Fibroblast of skin of right quadriceps (primary cell): ENCODE measurements around the gene ENTPD6.

Experiments
- DNase-seq: peaks from one replicate; pipeline ENCODE4 v3.0.0-alpha.2; 2013

Gene ENTPD6

DNA sequence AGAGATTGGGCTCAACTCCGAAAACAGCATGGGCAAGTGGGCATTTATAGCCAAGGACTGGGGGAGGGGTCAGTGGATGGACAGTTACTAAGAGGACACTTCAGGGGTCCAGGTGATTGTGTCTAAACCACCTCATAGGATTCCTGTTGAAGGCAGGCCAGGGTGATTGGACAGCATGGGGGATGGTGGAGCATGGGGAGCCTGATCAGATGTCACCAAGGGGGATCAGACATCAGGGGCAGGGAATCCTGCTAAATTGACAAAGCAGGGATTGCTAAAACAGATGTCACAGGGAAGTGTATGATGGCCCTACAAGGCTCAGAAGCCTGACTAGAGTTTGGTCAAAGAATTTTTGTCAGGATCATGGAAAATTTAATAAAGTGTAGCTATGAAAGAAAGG is 49.9 kb downstream of the ENTPD6 start:
- DNase-seq, result no peak

DNA sequence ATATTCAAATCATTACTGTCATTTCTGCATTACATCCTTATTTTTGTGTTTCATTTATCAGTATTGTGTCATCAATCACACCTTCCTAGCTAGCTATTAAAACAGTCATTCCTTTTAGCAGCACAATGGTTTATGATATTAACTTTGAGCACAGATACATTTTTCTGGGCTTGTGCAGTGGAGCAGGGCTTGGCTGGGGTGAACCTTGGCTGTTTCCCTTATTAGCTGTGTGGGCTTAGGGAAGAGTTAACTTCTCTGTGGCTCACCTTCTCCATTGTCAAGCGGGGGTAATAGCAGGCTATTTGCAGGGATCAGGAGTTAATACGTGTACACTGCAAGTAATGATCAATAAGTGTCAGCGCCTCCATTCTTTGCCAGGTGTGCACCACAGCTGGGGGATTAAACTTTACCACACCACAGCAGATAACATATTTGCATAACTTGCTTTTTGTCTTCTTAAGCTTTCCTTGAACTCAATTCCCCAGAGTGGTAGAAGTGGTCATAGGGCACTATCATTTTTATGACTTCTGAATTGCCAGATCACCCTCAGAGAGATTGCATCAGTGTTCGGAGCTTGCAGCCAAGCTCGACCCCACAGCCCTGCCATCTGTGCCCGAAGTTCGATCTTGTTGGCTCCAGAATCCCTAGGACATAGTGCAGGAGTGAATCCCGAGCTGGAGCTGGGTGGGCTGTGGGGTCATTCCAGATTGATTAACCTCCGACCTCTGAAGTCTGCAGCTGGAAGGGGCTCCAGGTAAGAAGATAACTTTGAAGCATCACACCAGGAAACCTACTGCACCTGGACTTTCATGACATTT is 50.9 kb downstream of the ENTPD6 start:
- DNase-seq, result no peak

DNA sequence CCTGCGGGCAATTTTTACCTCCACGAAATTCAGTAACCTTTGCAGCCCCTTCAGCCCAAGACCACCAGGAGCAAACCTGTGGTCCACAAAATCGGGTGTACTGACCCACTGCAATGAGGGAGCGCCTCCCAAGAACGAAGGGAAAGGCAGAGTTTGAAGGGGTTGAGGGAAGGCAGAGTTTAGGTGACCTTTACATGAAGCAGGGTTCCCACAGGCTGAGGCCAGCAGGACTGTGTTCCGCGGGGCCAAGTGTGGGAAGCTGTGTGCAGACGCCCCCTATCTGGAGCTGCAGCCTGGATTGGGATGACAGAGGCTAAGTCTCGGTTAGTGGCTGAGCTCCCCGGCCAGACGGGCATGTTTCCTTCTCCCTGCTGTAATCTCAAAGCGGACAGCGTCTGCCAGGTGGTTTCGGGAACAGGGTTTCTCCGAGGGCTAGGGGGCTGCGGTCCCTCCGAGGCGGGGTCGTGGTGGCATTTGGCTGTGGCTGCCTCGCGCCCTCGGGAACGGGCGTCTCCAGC is 51.5 kb downstream of the ENTPD6 start:
- peak; percentile 59 for DNase-seq

DNA sequence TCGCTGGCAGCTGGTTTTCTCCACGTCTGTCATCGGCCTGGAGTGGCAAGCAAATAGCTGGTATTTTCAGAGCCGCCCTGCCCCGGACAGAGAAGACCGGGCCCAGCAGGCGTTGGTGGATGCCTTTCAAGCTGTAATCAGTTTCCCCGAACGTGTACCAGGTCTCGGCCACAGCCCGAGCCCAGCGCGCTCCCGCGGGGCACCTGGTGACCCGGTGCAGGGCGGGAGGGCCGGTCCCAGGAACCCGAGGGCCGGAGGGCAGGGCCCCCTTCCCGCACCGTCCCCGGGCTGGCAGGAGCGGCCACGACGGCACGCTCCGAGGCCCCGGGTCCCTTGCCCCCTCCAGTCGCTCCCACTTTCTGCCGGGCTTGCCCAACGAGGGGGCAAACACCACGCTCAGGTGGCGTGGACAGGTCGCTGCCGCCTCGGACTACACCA is 52.0 kb downstream of the ENTPD6 start:
- DNase-seq, result no peak

DNA sequence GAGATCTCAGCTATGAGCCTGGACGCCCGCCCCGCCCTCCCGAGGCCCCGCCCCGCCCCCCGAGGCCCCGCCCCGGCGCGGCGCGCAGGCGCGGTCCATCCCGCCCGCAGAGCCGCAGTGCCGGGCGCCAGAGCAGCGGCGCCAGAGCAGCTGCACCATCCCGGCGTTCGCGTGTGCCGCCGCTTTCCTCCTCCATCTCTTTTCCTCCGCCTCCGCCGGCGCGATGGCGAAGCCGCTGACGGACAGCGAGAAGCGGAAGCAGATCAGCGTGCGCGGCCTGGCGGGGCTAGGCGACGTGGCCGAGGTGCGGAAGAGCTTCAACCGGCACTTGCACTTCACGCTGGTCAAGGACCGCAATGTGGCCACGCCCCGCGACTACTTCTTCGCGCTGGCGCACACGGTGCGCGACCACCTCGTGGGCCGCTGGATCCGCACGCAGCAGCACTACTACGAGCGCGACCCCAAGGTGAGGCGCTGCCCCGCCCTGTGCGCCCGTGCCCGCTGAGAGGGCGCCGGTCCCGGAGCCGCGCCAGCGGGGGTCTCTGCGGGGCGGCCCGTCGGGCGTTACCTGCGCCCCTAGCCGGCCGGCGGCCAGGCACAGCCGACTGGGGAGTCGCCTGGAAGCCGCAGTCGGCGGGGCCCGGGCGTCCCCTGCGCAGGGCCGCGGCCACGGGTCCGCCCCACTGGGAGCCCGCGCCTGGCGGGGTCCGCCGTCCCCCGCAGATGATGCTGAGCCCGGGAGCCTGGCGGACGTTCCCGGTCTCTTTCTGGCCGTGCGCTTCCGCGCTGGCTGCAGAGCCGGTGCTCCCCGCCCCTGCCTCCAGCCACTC is 52.7 kb downstream of the ENTPD6 start, which contains the start of gene PYGB:
Gene PYGB, plus strand, starts transcription at position 130 of the 830 bp plus-strand sequence. Its CDS starts 94 bp downstream, at position 224.
- DNase-seq, result peak; percentile 84

DNA sequence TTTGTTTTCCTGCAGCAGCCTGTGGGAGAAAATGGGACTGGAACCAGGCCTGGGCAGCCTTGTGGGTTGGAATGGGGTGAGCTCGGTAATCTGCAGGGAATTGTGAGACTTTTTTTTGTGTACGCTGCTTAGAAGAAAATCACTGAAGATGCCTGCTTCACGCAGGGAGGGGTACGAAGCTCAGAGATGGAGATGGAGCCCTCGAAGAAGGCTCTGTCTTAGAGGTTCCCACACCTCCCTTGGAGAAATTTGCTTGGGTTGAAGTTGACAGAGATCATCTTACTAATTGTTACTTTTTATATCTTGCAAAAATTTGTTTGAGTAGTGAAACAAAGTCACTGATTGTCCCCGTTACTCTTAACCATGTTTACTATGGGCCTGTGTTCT is 53.3 kb downstream of the ENTPD6 start:
- DNase-seq, result no peak

DNA sequence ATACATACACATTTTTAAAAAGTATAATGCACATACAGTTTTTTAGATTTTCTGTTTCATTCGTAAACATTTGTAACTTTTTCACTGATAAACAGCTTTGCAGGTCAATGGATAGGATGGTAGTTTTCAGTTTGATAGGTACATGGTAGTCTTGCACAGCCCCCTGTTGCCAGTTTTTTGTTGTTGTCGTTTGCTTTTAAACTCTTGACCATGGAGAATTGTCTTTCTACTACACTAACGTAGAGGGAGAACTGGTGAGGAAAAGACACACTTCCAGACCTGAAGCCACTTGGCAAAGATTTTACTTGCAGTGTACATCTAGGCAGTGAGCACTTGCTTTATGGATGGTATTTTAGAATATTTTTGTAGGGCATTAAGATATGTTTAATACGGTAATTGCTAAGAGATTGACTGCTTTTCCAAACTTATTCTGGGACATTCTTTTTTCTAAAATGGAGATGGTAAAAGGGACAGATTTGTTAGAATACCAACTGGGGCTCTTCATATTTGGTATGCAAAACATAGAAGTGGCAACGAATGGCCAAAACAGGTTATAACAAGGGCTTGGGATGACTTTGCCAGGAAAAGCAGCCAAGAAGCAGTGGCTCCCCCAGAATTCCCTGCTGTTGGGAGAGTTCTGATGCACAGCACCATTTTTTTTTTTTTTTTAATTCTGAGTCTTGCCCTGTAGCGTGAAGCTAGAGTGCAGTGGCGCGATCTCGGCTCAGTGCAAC is 53.9 kb downstream of the ENTPD6 start:
- DNase-seq, result no peak

DNA sequence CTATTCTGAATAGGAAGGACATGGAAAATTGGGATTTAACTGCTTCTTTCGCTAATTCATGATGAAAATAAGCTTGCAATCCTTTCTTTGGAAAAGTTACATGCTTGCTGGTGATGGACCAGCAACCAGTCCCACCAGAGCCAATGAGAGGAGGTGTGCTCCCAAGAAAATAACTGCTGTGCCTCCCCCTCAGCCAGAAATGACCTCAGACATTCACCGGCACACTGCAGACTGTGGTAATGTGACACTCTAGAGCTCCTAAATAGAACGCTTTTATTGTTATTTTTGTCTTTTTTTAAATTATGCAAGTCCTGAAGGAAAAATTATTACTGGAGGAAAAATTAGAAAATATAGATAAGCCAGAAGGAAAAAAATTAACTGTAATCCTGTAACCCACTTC is 55.0 kb downstream of the ENTPD6 start:
- no peak for DNase-seq

DNA sequence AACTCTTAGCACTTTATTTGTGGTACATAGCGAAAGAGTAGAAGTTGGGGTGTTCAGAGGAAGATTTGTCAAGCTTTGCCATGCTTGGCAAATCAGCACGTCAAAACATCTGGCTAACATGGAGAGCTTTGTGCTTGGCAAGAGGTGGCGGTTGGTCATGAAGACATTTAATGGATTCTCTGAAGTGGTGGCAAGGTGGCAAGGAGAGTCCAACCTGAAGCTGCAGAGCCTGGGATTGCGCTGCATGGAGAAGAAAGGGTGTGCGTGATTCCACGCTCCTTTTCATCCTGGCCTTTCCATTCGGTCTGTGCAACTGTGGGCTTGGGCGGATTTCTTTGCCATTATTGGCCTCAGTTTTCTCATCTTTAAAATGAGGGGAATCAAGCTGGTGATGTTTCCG is 55.5 kb downstream of the ENTPD6 start:
- DNase-seq, result no peak

DNA sequence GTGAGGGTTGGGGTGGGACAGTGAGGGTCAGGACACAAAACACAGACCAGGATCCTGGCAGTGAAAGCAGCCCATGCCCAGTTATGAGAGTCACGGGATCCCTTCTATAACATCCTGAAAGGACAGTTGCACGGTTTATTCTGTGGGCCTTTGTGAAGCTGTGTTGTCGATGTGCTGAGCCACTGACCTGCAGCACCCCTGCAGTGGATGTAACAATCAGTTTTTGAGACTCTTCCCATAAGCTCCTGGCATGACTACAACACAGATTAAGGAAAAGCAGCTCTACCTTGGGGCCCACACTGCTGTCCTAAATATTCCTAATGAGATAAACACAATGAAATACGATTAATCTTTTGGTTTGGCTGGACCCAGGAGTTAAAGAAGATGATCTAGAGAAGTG is 56.0 kb downstream of the ENTPD6 start:
- no peak for DNase-seq

DNA sequence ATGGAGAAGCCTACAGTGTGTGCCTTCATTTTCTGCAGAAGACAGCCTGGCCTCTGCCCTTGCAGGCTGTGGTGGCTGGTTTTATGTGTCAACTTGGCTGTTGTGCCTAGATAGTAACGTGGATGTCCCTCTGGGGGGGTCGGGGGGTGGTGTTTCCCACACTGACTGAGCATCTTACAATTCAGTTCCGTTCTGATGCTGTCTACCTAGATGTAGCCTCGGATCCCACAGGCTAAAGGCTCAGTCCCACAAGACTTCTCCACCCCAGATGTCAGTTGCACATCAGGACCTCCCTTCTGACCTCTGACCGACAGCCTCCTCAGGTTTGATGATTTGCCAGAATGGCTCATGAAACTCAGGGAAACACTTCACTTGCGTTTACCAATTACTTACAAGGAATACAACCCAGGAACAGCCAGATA is 56.7 kb downstream of the ENTPD6 start:
- DNase-seq, result no peak

DNA sequence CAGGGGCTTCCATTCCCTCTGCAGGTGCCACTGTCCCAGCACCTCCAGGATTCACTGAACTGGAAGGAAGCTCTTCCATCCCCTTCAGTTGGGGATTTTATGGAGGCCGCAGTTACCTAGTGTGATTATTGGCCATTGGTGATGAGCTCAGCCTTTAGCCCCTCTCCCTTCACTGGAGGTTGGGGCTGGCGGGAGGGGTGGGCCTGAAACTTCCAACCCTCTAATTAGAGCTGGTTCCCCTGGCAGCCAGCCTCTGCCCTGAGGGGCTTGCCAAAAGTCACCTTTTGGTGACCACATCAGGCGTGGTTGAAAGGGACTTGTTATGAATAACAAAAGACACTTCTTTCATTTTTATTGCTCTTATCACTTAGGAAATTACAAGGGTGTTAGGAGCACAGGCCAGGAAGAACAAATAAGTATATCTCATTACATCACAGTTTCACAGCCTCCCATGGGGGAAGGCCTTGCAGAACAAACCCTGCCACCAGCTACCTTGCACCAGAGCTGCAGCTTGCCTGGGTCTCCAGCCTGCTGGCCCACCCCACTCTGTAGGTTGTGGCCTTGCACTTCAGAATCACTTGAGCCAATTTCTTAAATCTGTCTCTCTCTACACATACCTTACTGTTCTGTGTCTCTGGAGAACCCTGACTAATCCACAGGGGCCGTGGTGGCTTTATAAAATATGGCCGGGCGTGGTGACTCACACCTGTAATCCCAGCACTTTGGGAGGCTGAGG is 57.3 kb downstream of the ENTPD6 start:
- DNase-seq, result no peak

DNA sequence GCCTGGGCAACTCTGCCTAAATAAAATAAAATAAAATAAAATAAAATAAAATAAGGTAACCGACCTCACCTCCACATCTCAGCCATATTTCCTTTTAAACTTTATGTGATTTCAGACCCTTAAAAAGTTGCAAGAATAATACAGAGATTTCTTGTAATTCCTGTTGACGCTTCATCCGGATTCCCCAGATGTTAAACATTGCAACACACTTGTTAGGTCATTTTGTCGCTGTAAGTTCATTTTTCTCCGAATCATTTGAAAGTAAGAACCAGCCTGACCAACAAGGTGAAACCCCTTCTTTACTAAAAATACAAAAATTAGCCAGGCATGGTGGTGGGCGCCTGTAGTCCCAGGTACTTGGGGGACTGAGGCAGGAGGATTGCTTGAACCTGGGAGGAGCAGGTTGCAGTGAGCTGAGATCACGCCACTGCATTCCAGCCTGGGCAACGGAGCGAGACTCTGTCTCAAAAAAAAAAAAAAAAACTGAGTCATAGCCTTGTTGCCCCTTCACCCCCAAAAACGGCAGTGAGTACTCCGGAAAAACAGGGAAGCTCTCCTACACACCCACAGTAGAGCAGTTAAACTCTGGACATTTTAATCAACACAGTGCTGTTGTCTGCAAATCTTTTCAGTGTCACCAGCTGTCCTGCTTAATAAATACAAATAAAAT is 58.2 kb downstream of the ENTPD6 start:
- DNase-seq, result no peak

DNA sequence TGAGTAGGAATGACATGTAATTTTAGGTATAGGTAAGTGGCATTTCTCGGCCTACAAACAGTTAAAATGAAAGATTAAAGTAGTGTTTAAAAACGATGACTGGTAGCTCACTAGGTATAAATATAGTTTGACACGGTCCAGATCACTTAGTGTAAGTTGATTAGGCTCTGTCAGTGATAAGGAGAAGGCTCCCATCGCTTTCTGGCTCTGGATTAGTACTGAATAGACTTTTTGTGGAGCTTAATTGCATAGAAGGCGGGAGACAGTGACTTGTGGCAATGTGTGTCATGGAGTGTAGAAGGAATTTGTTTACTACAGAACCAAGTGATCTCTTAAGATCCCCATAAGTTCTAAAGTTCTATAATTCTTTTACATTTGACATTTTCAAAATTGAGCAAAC is 59.1 kb downstream of the ENTPD6 start:
- no peak for DNase-seq

DNA sequence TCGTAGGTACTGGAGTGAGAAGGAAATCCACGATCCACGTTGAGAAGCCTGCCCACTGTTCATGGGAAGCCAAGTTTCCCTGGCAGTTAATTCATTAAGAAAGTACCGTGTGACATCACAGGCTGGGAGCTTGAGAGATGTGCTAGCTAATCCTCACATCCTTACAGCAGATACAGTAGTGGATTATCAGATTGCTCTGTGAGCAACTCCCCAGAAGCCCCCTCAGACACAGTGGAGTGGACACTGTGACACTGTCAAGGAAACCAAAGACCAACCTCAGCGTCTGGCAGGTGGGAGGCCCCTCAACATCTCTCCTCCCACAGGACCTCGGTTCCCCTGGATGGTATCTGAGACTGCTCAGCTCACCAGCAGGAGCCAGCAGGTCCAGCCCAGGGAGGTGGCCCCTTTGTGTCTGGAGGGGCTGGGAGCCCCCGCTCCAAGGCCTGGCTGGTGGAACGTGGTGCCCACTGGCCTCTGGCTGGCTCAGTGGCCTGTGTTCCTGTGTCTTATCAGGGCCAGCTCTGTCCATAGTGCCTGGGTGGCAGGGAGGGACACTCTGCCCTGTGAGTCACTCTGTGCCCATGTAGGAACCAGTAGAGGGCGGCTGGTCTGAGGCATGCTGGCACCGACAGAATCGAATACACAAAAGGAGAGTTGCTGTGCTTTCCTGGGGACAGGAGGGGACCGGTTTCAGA is 59.6 kb downstream of the ENTPD6 start:
- DNase-seq, result no peak

DNA sequence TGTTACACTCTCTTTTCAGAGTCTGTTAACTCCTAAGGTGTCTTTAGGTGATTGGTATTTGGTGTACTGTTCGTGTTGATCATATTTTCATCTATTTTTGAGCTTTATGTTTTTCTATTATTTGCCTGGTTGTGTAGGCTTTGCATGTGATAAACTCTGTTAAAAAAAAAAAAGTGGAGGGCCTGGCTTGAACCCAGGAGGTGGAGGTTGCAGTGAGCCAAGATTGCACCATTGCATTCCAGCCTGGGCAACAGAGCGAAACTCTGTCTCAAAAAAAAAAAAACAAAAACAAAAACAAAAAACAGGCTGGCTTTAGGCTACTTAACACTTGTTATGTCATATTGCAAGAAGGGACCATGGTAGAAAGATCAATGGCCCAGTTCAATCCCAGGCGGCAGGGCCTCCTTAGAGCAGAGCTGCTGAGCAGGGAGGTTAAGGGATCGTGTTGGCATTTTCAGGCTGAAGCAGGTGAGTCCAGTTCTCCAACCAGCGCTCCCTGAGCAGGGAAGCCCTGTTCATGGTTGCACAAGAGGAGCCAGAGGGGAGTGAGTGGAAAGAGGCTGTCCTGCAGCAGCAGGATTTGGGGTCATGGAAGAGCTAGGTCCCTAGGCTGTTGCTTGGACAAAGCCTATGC is 60.8 kb downstream of the ENTPD6 start:
- DNase-seq, result no peak

DNA sequence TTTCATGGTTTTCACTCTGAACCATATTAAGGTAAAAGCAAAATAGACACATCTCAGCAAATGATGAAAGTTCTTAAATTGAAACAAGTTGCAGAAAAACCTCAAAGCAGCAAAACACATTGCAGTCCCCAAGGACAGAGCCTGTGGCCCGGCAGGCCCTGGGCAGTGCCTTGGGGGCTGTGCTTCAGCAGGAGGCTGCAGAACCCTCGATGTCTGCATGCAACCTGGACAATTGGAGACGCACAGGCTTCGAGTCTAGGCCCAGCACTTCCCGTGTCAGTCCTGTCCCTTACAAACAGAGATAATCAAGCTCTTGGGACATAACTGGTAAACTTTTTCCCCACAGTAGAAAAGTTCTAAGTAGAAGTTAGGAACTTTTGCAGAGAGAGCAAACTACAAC is 61.6 kb downstream of the ENTPD6 start:
- no peak for DNase-seq

DNA sequence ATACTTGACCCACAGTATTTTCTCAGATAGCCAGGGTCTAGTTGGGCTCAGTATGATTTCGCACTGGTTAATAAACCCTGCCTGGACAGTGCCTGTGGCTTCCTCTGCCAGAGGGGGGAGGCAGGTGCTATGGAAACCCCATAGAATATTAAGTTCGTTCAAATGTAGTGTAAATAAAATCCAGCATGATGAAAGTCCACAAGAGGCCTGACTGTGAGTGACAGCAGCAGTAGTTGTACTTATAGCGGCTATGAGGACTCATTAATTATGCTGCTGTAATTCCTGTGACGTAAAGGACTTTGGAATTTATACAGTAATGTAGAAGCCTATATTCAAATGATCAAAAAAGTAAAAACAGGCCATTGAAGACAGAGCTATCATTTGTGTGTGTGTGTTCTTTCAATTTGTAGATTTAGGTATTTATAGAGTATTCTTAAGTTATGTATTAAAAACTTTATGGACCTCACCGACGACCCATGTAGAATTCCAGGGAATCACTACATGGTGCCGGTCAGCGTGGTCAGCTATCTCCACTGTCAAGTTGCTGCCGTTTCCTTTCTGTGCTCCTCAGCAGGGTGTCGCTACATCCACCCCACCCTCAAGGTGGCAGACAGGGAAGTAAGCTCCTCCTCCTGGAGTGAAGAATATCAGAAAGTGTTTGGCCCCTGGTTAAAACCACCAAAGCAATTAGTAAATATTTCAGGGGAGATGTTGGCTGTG is 62.4 kb downstream of the ENTPD6 start:
- DNase-seq, result no peak

DNA sequence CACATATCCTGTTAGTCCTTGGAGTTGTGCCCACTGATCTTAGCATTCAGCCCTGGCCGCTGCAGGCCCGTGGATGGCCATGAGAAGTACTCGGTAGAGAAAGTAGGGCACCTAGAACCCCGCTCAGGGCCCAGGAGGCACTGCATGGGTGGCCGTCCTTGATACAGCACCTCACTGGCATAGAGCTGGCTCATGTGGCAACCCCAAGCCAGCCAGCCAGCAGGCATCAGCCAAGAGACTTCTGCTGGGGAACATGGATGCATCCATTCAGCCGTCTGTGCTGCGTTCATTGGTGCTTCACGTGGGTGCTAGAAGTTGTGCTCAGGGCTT is 62.9 kb downstream of the ENTPD6 start:
- no peak for DNase-seq

DNA sequence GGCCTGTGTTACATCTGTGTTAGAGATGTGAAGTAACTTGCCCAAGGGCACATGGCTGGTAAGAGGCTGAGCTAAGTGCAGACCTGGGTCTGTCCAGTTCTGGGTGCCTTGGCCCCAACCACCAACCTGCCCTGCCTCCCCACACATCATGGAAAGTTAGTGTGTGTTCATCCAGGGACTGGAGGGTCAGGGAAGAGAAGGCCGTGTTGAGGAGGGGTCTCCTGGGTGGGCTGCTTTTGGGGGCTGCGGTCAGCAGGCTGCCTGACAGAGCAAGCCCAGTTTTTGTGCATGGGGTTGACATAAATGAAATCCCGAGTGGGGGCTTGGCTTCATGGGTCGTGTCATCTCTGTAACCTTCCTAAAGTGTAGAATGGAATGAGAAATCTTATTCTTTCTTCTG is 63.3 kb downstream of the ENTPD6 start:
- DNase-seq, result no peak
